ENCODE measurements around the gene INPP5A.

GRCh38 chr10:132793213-132793612, 255.6 kb downstream of the INPP5A start:
- no peak for TF ChIP-seq YY1 (IDR thresholded peaks at IDR 0.05; ENCODE audit: insufficient read depth, insufficient read length)
- TF ChIP-seq SUZ12 (IDR thresholded peaks at IDR 0.05; ENCODE audit: extremely low read depth, insufficient read depth, insufficient read length), result no peak
